CD14-positive monocyte (primary cell): ENCODE results near the gene DLX6. TPM values are rescaled to one million over a fixed set of nuclear protein-coding genes. Genes with fewer than 3 reads are reported as not detected.

ENCODE experiments used
- DNase-seq, 3 donors: peaks; one replicate each; pipeline ENCODE4 v3.0.0-alpha.2; 2011 to 2022
- H2AFZ ChIP-seq: 2 replicates; pipeline ENCODE4 v1.6.0; 2012; ENCODE audit warnings: mild to moderate bottlenecking, low read depth, low read length, inconsistent platforms; ENCODE audit not compliant: insufficient read depth, poor library complexity, severe bottlenecking
- H3K27ac ChIP-seq, 2 donors: 1 replicate in 1 of 2; 2 replicates in 1 of 2; pipeline ENCODE4 v1.5.1; 2012 to 2013; ENCODE audit warnings: low read length in 2 of 2, control low read depth in 1 of 2, inconsistent platforms in 1 of 2, low read depth in 1 of 2, mild to moderate bottlenecking in 1 of 2
- H3K27me3 ChIP-seq, 2 donors: one replicate each; pipeline versions ENCODE4 v1.6.0 to v1.6.1; 2011 to 2013; ENCODE audit warnings: low read length in 2 of 2; ENCODE audit not compliant: control insufficient read depth in 2 of 2, insufficient read depth in 2 of 2
- H3K36me3 ChIP-seq, 2 donors: replicated peaks in 1 of 2; 1 replicate in 1 of 2; 2 replicates in 1 of 2; pipeline versions ENCODE4 v1.5.1 to v1.6.1; 2012 to 2013; ENCODE audit warnings: low read length in 2 of 2, control low read depth in 1 of 2, inconsistent platforms in 1 of 2, mild to moderate bottlenecking in 1 of 2; ENCODE audit not compliant: insufficient read depth in 2 of 2, control insufficient read depth in 1 of 2
- H3K4me1 ChIP-seq, 2 donors: 1 replicate in 1 of 2; 2 replicates in 1 of 2; pipeline versions ENCODE4 v1.5.1 to v1.6.1; 2012 to 2013; ENCODE audit warnings: low read length in 2 of 2, control low read depth in 1 of 2, inconsistent platforms in 1 of 2, mild to moderate bottlenecking in 1 of 2, moderate library complexity in 1 of 2; ENCODE audit not compliant: insufficient read depth in 2 of 2, control insufficient read depth in 1 of 2
- H3K4me2 ChIP-seq: replicated peaks from 2 replicates; pipeline ENCODE3; 2012; ENCODE audit warnings: low read length, moderate library complexity, mild to moderate bottlenecking; ENCODE audit not compliant: poor library complexity, severe bottlenecking; ENCODE audit errors: extremely low read depth
- H3K4me3 ChIP-seq, 3 experiments: fragments of 200-600 bp in 1 of 3; sonication (generic) in 1 of 3; replicated peaks in 1 of 3; 1 replicate in 2 of 3; 2 replicates in 1 of 3; pipeline ENCODE4 v1.5.1; 2011 to 2013; ENCODE audit warnings: low read length in 3 of 3, mild to moderate bottlenecking in 3 of 3, control low read depth in 2 of 3, low read depth in 2 of 3, inconsistent platforms in 1 of 3, moderate library complexity in 1 of 3
- H3K79me2 ChIP-seq: 2 replicates; pipeline ENCODE4 v1.6.0; 2012; ENCODE audit warnings: mild to moderate bottlenecking, control low read depth, inconsistent platforms, low read length, moderate library complexity; ENCODE audit not compliant: insufficient read depth
- H3K9ac ChIP-seq: 2 replicates; pipeline ENCODE4 v1.6.0; 2017; ENCODE audit warnings: low read length, mild to moderate bottlenecking; ENCODE audit not compliant: insufficient read depth, poor library complexity, severe bottlenecking
- H3K9me3 ChIP-seq, 2 donors: replicated peaks in 1 of 2; 1 replicate in 1 of 2; 2 replicates in 1 of 2; pipeline versions ENCODE4 v1.5.1 to v1.6.1; 2012 to 2013; ENCODE audit warnings: low read length in 2 of 2, control low read depth in 1 of 2; ENCODE audit not compliant: control insufficient read depth in 1 of 2, insufficient read depth in 1 of 2
- H4K20me1 ChIP-seq: 2 replicates; pipeline ENCODE4 v1.6.0; 2012; ENCODE audit warnings: mild to moderate bottlenecking, low read length, control low read depth, moderate library complexity; ENCODE audit not compliant: insufficient read depth
- H3K27ac Mint-ChIP-seq, 7 donors: one replicate each; pipeline ENCODE4 v1.8.0; 2020; ENCODE audit warnings: mild to moderate bottlenecking in 7 of 7, mixed read lengths in 7 of 7, moderate library complexity in 6 of 7, inconsistent platforms in 2 of 7
- H3K27me3 Mint-ChIP-seq, 3 donors: one replicate each; pipeline ENCODE4 v1.8.0; 2021 to 2022; ENCODE audit warnings: low read depth in 3 of 3, mild to moderate bottlenecking in 3 of 3, mixed read lengths in 3 of 3, moderate library complexity in 3 of 3, inconsistent platforms in 1 of 3
- H3K36me3 Mint-ChIP-seq, 2 donors: one replicate each; pipeline ENCODE4 v1.8.0; 2020; ENCODE audit warnings: mixed read lengths in 2 of 2, inconsistent platforms in 1 of 2, mild to moderate bottlenecking in 1 of 2
- H3K4me1 Mint-ChIP-seq: one replicate; pipeline ENCODE4 v1.8.0; 2020; ENCODE audit warnings: mild to moderate bottlenecking, mixed read lengths
- H3K4me3 Mint-ChIP-seq, 2 donors: one replicate each; pipeline ENCODE4 v1.8.0; 2020; ENCODE audit warnings: mild to moderate bottlenecking in 2 of 2, mixed read lengths in 2 of 2, moderate library complexity in 1 of 2
- H3K9me3 Mint-ChIP-seq, 7 donors: one replicate each; pipeline ENCODE4 v1.8.0; 2020 to 2022; ENCODE audit warnings: mixed read lengths in 7 of 7, mild to moderate bottlenecking in 6 of 7, moderate library complexity in 6 of 7, inconsistent platforms in 2 of 7
- WGBS: methylation state at CpG from one replicate; pipeline ENCODE4 v1.1.5; 2013; ENCODE audit warnings: missing lambda C conversion rate; ENCODE audit not compliant: insufficient coverage; 5-methylcytosine and 5-hydroxymethylcytosine counted together
- intact Hi-C, 2 donors: fragments of 100-400 bp; cut with micrococcal nuclease; formaldehyde crosslinking; loops; one replicate each; pipeline versions ENCODE4 v1.15.0 to v1.15.1; 2023
- polyA plus RNA-seq, 3 donors: library from polyadenylated mRNA; depleted of rRNA in 1 of 3; unstranded in 2 of 3; stranded (reverse) in 1 of 3; fragments of 300-500 nt in 2 of 3; fragments of >200 nt in 1 of 3; fragmentation: Illumina TruSeq in 2 of 3; gene quantifications; 1 replicate in 2 of 3; 2 replicates in 1 of 3; pipeline ENCODE4 v1.2.3, GENCODE V29; 2012 to 2021
- TF ChIP-seq, protein P1 (sequence below): fragments of 200-600 bp; IDR thresholded peaks from one replicate; pipeline ENCODE4 v1.8.0; 2022; ENCODE audit warnings: antibody characterized with exemption, mild to moderate bottlenecking

The DLX6 gene
- polyA plus RNA-seq, 3 donors: not detected

DNA sequence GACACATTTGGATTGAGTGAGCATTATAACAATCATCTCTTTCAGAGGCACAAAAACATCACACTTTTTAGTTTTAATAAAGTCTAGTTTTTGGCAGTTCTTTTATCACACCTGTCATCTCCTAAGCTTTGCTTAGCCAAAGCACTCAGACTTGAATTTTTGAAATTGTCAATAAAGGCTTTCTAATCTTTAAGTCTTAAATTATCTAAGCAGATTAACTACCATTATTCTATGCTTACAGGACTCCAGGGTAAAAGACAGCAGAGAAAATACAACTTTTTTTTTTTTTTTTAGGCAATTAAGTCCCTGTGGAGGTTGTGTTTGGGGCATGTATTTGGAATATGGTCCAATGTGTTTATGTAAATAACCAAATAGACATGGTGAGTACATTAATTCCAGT lies 17.6 kb upstream of the DLX6 start:
- Histone ChIP-seq H3K79me2 (no peaks in the 10 kb centered on the region), H3K27ac (no peak overlapping the region), H3K9me3 (peaks cover 3 to 26% of the 10 kb centered on the region in 2 donors), H3K9ac (no peak overlapping the region), H3K4me2 (no peak overlapping the region), H3K36me3 (no peaks in the 10 kb centered on the region), H4K20me1 (no peaks in the 10 kb centered on the region), H3K4me3 (no peak overlapping the region), H3K27me3 (peaks cover 69 to 72% of the 10 kb centered on the region in 2 donors), H3K4me1 (no peaks in the 10 kb centered on the region), H2AFZ (no peak overlapping the region)
- H3K36me3 Mint-ChIP-seq: no peaks in the 10 kb centered on the region
- H3K4me1 Mint-ChIP-seq: peaks cover 5% of the 10 kb centered on the region
- no peak overlapping the region for H3K27ac Mint-ChIP-seq
- intact Hi-C loops: no loop called here
- peaks cover 54 to 65% (median 63%) of the 10 kb centered on the region in 3 donors for H3K27me3 Mint-ChIP-seq
- TF ChIP-seq, protein P1, sequence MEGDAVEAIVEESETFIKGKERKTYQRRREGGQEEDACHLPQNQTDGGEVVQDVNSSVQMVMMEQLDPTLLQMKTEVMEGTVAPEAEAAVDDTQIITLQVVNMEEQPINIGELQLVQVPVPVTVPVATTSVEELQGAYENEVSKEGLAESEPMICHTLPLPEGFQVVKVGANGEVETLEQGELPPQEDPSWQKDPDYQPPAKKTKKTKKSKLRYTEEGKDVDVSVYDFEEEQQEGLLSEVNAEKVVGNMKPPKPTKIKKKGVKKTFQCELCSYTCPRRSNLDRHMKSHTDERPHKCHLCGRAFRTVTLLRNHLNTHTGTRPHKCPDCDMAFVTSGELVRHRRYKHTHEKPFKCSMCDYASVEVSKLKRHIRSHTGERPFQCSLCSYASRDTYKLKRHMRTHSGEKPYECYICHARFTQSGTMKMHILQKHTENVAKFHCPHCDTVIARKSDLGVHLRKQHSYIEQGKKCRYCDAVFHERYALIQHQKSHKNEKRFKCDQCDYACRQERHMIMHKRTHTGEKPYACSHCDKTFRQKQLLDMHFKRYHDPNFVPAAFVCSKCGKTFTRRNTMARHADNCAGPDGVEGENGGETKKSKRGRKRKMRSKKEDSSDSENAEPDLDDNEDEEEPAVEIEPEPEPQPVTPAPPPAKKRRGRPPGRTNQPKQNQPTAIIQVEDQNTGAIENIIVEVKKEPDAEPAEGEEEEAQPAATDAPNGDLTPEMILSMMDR: no peak
- peak overlapping the region in 1 of 2 donors; percentile 21 for H3K4me3 Mint-ChIP-seq
- no peak for DNase-seq
- peaks cover 7 to 19% (median 17%) of the 10 kb centered on the region in 7 donors for H3K9me3 Mint-ChIP-seq

DNA sequence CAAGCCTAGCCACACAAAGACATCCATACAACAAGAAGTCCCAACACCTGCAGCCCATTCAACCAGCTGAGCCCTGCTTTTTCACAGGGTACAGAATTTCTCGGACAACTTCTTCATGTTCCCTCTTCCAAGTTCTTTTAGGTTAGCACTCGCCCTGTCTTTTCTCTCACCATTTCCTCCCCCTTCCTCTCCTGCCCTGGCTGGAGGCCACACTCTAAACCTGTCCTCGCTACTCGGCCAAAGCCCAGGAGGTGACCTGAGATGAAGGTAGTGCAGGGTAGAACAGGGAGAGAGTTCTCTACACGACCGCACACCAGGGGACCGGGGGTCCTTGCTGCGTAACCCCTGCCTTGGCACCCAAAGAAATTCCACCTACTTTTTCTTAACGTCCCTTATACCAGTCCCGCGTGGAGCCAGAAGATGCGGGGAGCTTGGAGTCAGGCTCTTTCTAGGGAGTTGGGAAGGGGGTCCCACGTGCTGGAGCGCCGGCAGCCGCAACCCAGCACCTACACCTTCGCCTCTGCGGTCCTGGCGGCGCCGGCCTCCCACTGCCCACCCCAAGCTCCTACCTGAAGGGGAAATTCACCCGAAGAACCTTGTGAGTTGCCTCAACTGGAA lies 16.0 kb upstream of the DLX6 start:
- WGBS: 5% methylated on average over 2 of the region's 22 CpGs
- Mint-ChIP-seq H3K4me3 (peak overlapping the region in 1 of 2 donors; percentile 83), H3K9me3 (peaks cover 9 to 34% (median 28%) of the 10 kb centered on the region in 7 donors), H3K36me3 (peaks cover 0 to 4% of the 10 kb centered on the region in 2 donors), H3K27me3 (peaks cover 70 to 79% (median 77%) of the 10 kb centered on the region in 3 donors), H3K4me1 (peaks cover 9% of the 10 kb centered on the region), H3K27ac (no peak overlapping the region)
- no peak overlapping the region for H3K4me2 ChIP-seq
- TF ChIP-seq, protein P1: no peak
- DNase-seq: no peak
- H3K4me1 ChIP-seq: no peaks in the 10 kb centered on the region
- no peak overlapping the region for H3K4me3 ChIP-seq
- H2AFZ ChIP-seq: no peak overlapping the region
- H3K36me3 ChIP-seq: no peaks in the 10 kb centered on the region
- H3K27ac ChIP-seq: no peak overlapping the region
- H3K27me3 ChIP-seq: peaks cover 84 to 86% of the 10 kb centered on the region in 2 donors
- intact Hi-C loops: no loop called here
- H3K79me2 ChIP-seq: no peaks in the 10 kb centered on the region
- peaks cover 3 to 43% of the 10 kb centered on the region in 2 donors for H3K9me3 ChIP-seq
- no peaks in the 10 kb centered on the region for H4K20me1 ChIP-seq
- H3K9ac ChIP-seq: no peak overlapping the region
